Hepatocyte (in vitro differentiated cells): ENCODE measurements around the gene RPTOR. TPM values are rescaled to one million over a fixed set of nuclear protein-coding genes. Genes with fewer than 3 reads are reported as not detected.
A peak's percentile ranks its signal among the peaks of the same experiment; 100 is the strongest.

Source experiments
- DNase-seq: peaks from one replicate; pipeline ENCODE4 v3.0.0-alpha.2; 2016; ENCODE audit warnings: low spot score
- H2AFZ ChIP-seq: fragments of 200-600 bp; sonication (generic); 2 replicates; pipeline ENCODE4 v1.6.0; 2016; ENCODE audit warnings: antibody characterized with exemption, mild to moderate bottlenecking
- H3K27ac ChIP-seq: fragments of 200-600 bp; sonication (generic); 2 replicates; pipeline ENCODE4 v1.5.1; 2016; ENCODE audit warnings: mild to moderate bottlenecking
- H3K27me3 ChIP-seq: fragments of 200-600 bp; sonication (generic); 2 replicates; pipeline ENCODE4 v1.6.1; 2016
- H3K36me3 ChIP-seq: fragments of 200-600 bp; sonication (generic); replicated peaks from 2 replicates; pipeline ENCODE4 v1.5.1; 2016; ENCODE audit warnings: low read depth; ENCODE audit not compliant: insufficient read depth
- H3K4me1 ChIP-seq: fragments of 200-600 bp; sonication (generic); 2 replicates; pipeline ENCODE4 v1.5.1; 2016; ENCODE audit warnings: mild to moderate bottlenecking, moderate library complexity; ENCODE audit not compliant: insufficient read depth
- H3K4me2 ChIP-seq: fragments of 200-600 bp; sonication (generic); 2 replicates; pipeline ENCODE4 v1.6.0; 2016
- H3K4me3 ChIP-seq: fragments of 200-600 bp; sonication (generic); 2 replicates; pipeline ENCODE4 v1.5.1; 2016; ENCODE audit warnings: mild to moderate bottlenecking
- H3K79me2 ChIP-seq: fragments of 200-600 bp; sonication (generic); 2 replicates; pipeline ENCODE4 v1.6.0; 2017; ENCODE audit warnings: mild to moderate bottlenecking
- H3K9me2 ChIP-seq: fragments of 200-600 bp; sonication (generic); replicated peaks from 2 replicates; pipeline ENCODE4 v1.6.0; 2017; ENCODE audit warnings: mild to moderate bottlenecking; ENCODE audit not compliant: insufficient read depth
- H3K9me3 ChIP-seq: fragments of 200-600 bp; sonication (generic); 2 replicates; pipeline ENCODE4 v1.5.1; 2016; ENCODE audit warnings: low read depth, mild to moderate bottlenecking
- H4K20me1 ChIP-seq: fragments of 200-600 bp; sonication (generic); 2 replicates; pipeline ENCODE4 v1.6.0; 2016; ENCODE audit warnings: mild to moderate bottlenecking; ENCODE audit not compliant: insufficient read depth, poor library complexity, severe bottlenecking
- EZH2 ChIP-seq: fragments of 200-600 bp; sonication (generic); IDR thresholded peaks from 2 replicates; pipeline ENCODE4 v1.6.1; 2016; ENCODE audit warnings: antibody characterized with exemption, mild to moderate bottlenecking, borderline replicate concordance
- EZH2phosphoT487 ChIP-seq: fragments of 200-600 bp; sonication (generic); IDR thresholded peaks from one replicate; pipeline ENCODE4 v1.6.1; 2018; ENCODE audit warnings: antibody characterized with exemption, mild to moderate bottlenecking, low read depth, moderate library complexity; ENCODE audit not compliant: unreplicated experiment, severe bottlenecking
- WGBS: methylation state at CpG from one replicate; pipeline ENCODE4 v1.1.6; 2016; ENCODE audit warnings: low lambda C conversion rate; ENCODE audit errors: missing lambda C conversion rate; 5-methylcytosine and 5-hydroxymethylcytosine counted together
- polyA plus RNA-seq: library from polyadenylated mRNA; unstranded; fragments of >200 nt; fragmentation: Nextera tagmentation; extraction: Ambion mirVana; gene quantifications from 2 replicates; pipeline ENCODE4 v1.2.1, GENCODE V29; 2016
- total RNA-seq: library from RNA; depleted of rRNA; stranded (reverse); fragments of >200 nt; gene quantifications from 2 replicates; pipeline ENCODE4 v1.2.3, GENCODE V29; 2014
- TF ChIP-seq, protein P1 (sequence below): fragments of 200-600 bp; sonication (generic); IDR thresholded peaks from 2 replicates; pipeline ENCODE4 v1.5.1; 2016; ENCODE audit warnings: antibody characterized with exemption, mild to moderate bottlenecking; ENCODE audit not compliant: poor library complexity

Gene RPTOR
- total and polyA plus RNA-seq, 2 experiments from 2014 or later, result 14.1 to 20.6 TPM

DNA sequence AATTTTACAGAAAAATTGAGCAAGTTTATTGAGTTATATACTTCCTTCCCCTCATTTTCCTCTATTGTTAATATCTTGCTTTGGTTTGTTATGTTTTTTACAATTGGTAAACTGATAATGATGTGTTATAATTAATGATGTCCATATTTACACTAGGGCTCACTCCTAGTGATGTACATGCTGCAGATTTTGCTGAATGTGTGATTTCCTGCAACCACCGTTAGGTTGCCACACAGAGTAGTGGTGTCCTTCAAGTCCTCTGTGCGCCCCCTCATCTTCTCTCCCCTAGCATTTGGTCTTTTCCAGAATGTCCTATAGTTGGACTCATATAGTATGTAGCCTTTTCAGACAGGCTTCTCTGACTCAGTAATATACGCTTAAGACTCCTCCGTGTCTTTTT lies 167.5 kb downstream of the RPTOR start:
- DNase-seq, result no peak
- TF ChIP-seq EZH2phosphoT487 (no peak), EZH2 (no peak)
- TF ChIP-seq, protein P1, sequence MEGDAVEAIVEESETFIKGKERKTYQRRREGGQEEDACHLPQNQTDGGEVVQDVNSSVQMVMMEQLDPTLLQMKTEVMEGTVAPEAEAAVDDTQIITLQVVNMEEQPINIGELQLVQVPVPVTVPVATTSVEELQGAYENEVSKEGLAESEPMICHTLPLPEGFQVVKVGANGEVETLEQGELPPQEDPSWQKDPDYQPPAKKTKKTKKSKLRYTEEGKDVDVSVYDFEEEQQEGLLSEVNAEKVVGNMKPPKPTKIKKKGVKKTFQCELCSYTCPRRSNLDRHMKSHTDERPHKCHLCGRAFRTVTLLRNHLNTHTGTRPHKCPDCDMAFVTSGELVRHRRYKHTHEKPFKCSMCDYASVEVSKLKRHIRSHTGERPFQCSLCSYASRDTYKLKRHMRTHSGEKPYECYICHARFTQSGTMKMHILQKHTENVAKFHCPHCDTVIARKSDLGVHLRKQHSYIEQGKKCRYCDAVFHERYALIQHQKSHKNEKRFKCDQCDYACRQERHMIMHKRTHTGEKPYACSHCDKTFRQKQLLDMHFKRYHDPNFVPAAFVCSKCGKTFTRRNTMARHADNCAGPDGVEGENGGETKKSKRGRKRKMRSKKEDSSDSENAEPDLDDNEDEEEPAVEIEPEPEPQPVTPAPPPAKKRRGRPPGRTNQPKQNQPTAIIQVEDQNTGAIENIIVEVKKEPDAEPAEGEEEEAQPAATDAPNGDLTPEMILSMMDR, result no peak
- no peak overlapping the region for H3K4me3 ChIP-seq
- no peak overlapping the region for H3K27ac ChIP-seq
- no peaks in the 10 kb centered on the region for H3K27me3 ChIP-seq
- H3K36me3 ChIP-seq, result no peaks in the 10 kb centered on the region
- 96% methylated on average over 4 of the region's 4 CpGs for WGBS
- no peaks in the 10 kb centered on the region for H3K4me1 ChIP-seq
- no peak overlapping the region for H3K4me2 ChIP-seq
- H3K9me2 ChIP-seq, result no peaks in the 10 kb centered on the region
- peaks cover 39% of the 10 kb centered on the region for H3K79me2 ChIP-seq
- H2AFZ ChIP-seq, result no peak overlapping the region
- no peaks in the 10 kb centered on the region for H4K20me1 ChIP-seq
- no peaks in the 10 kb centered on the region for H3K9me3 ChIP-seq

DNA sequence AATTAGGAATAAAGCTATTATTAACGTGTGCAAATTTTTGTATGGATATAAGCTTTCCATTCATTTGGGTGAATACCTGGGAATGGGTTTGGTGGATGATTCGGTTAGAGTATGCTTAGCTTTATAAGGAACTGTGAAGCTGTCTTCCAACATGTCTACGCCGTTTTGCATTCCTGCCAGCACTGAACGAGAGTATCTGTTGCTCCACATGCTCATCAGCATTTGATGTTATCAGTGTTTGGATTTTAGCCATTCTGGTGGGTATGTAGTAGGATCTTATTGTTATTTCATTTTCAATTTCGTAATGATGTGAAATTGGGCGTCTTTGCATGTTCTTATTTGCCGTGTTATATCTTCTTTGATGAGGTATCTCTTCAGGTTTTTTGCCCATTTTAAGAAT lies 168.0 kb downstream of the RPTOR start:
- H3K27ac ChIP-seq, result no peak overlapping the region
- H3K4me1 ChIP-seq, result no peaks in the 10 kb centered on the region
- WGBS, result 89% methylated on average over 8 of the region's 8 CpGs
- no peak overlapping the region for H3K4me2 ChIP-seq
- H3K9me3 ChIP-seq, result no peaks in the 10 kb centered on the region
- no peaks in the 10 kb centered on the region for H3K9me2 ChIP-seq
- peaks cover 43% of the 10 kb centered on the region for H3K79me2 ChIP-seq
- H3K27me3 ChIP-seq, result no peaks in the 10 kb centered on the region
- H4K20me1 ChIP-seq, result no peaks in the 10 kb centered on the region
- DNase-seq, result no peak
- TF ChIP-seq EZH2phosphoT487, result no peak
- TF ChIP-seq, protein P1, result no peak
- TF ChIP-seq EZH2, result no peak
- H3K36me3 ChIP-seq, result no peaks in the 10 kb centered on the region
- no peak overlapping the region for H2AFZ ChIP-seq
- H3K4me3 ChIP-seq, result no peak overlapping the region

DNA sequence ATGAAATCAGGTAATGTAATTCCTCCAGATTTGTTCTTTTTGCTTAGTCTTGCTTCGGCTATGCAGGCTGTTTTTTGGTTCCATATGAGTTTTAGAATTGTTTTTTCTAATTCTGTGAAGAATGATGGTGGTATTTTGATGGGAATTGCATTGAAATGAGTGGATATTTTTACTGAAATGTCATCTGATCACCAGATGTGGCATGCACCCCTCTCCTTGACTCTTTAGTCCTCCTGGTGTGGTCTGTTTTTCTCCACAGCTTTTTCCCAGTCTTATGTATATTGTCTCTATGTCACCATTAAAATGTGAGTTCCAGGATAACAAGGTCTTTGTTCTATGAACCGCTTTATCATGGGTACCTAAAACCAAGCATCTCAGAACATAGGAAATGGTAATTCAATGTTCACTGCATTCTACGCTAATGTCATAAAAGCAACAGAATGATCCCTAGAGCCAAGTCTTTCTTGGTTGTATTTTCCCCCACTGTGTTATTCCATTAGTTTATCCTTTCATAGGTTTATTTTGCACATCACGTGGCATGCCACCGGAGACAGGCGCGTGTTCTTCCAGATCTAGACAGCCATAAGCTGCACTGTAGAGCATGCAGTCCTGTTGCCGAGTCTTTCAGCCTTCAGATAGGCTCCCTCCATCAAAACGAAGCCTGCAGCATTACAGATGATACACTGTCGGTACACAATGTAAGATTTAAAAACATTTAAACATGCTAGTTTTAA lies 172.5 kb downstream of the RPTOR start:
- no peaks in the 10 kb centered on the region for H3K9me2 ChIP-seq
- no peaks in the 10 kb centered on the region for H3K9me3 ChIP-seq
- peak overlapping the region; percentile 47 for H3K27ac ChIP-seq
- 96% methylated on average over 10 of the region's 10 CpGs for WGBS
- H3K4me3 ChIP-seq, result no peak overlapping the region
- peaks cover 57% of the 10 kb centered on the region for H3K79me2 ChIP-seq
- no peaks in the 10 kb centered on the region for H3K36me3 ChIP-seq
- DNase-seq, result no peak
- TF ChIP-seq EZH2phosphoT487 (no peak), EZH2 (no peak)
- TF ChIP-seq, protein P1, result no peak
- no peaks in the 10 kb centered on the region for H3K4me1 ChIP-seq
- no peaks in the 10 kb centered on the region for H3K27me3 ChIP-seq
- no peaks in the 10 kb centered on the region for H4K20me1 ChIP-seq
- no peak overlapping the region for H2AFZ ChIP-seq
- H3K4me2 ChIP-seq, result no peak overlapping the region
